GM23338 (cell line): Measurements from ENCODE around the gene CD34. TPM values are rescaled to one million over a fixed set of nuclear protein-coding genes. Genes with fewer than 3 reads are reported as not detected.
A peak's percentile ranks its signal among the peaks of the same experiment; 100 is the strongest.

ENCODE experiments used
- ATAC-seq: fragments of 200-7000 bp; cut with Tn5 transposase; 3 replicates; pipeline ENCODE4 v1.9.1; 2020
- DNase-seq: peaks from one replicate; pipeline ENCODE4 v3.0.0-alpha.2; 2015; ENCODE audit warnings: low spot score
- H2AFZ ChIP-seq: fragments of 200-600 bp; sonication (generic); 2 replicates; pipeline ENCODE4 v1.8.0; 2016; ENCODE audit warnings: antibody characterized with exemption, mild to moderate bottlenecking, moderate library complexity
- H3F3A ChIP-seq: fragments of 200-600 bp; sonication (generic); replicated peaks from 2 replicates; pipeline ENCODE4 v1.8.0; 2017; ENCODE audit warnings: antibody characterized with exemption, mixed run types, low read depth
- H3K27ac ChIP-seq: fragments of 200-600 bp; sonication (generic); 2 replicates; pipeline ENCODE4 v1.6.1; 2016; ENCODE audit warnings: low read depth
- H3K27me3 ChIP-seq: fragments of 200-600 bp; sonication (generic); 2 replicates; pipeline ENCODE4 v1.8.0; 2016; ENCODE audit warnings: mild to moderate bottlenecking, mixed run types, moderate library complexity; ENCODE audit not compliant: insufficient read depth
- H3K36me3 ChIP-seq: fragments of 200-600 bp; sonication (generic); 2 replicates; pipeline ENCODE4 v1.8.0; 2016; ENCODE audit warnings: mild to moderate bottlenecking; ENCODE audit not compliant: insufficient read depth
- H3K4me1 ChIP-seq: fragments of 200-600 bp; sonication (generic); 2 replicates; pipeline ENCODE4 v1.8.0; 2016; ENCODE audit warnings: mild to moderate bottlenecking, moderate library complexity; ENCODE audit not compliant: insufficient read depth
- H3K4me2 ChIP-seq: fragments of 200-600 bp; sonication (generic); 2 replicates; pipeline ENCODE4 v1.7.1; 2017; ENCODE audit warnings: mixed run types
- H3K4me3 ChIP-seq: fragments of 200-600 bp; sonication (generic); 2 replicates; pipeline ENCODE4 v1.6.1; 2016; ENCODE audit warnings: mixed run types
- H3K79me2 ChIP-seq: fragments of 200-600 bp; sonication (generic); replicated peaks from 2 replicates; pipeline ENCODE4 v1.8.0; 2017; ENCODE audit warnings: mild to moderate bottlenecking; ENCODE audit not compliant: insufficient read depth
- H3K9me2 ChIP-seq: fragments of 200-600 bp; sonication (generic); 2 replicates; pipeline ENCODE4 v1.8.0; 2017; ENCODE audit not compliant: insufficient read depth
- H4K20me1 ChIP-seq: fragments of 200-600 bp; sonication (generic); replicated peaks from 2 replicates; pipeline ENCODE4 v1.8.0; 2017; ENCODE audit warnings: mild to moderate bottlenecking; ENCODE audit not compliant: insufficient read depth
- H3K27ac Mint-ChIP-seq: 2 replicates; pipeline ENCODE4 v1.8.0; 2020; ENCODE audit warnings: inconsistent platforms, mild to moderate bottlenecking, moderate library complexity, mixed read lengths
- H3K27me3 Mint-ChIP-seq: 3 replicates; pipeline ENCODE4 v1.8.0; 2022; ENCODE audit warnings: low read depth, mild to moderate bottlenecking, moderate library complexity, mixed read lengths, inconsistent platforms; ENCODE audit not compliant: insufficient read depth, poor library complexity
- H3K36me3 Mint-ChIP-seq: 3 replicates; pipeline ENCODE4 v1.8.0; 2021; ENCODE audit warnings: low read depth, mild to moderate bottlenecking, inconsistent platforms, moderate library complexity, mixed read lengths
- H3K4me1 Mint-ChIP-seq: 3 replicates; pipeline ENCODE4 v1.8.0; 2020; ENCODE audit warnings: mild to moderate bottlenecking, inconsistent platforms, mixed read lengths
- H3K4me3 Mint-ChIP-seq: 3 replicates; pipeline ENCODE4 v1.8.0; 2021; ENCODE audit warnings: moderate library complexity, mild to moderate bottlenecking, inconsistent platforms, mixed read lengths
- H3K9me3 Mint-ChIP-seq: 3 replicates; pipeline ENCODE4 v1.8.0; 2020; ENCODE audit warnings: moderate library complexity, mild to moderate bottlenecking, inconsistent platforms, mixed read lengths
- CREB1 ChIP-seq: fragments of 250-450 bp; sonication (Bioruptor Pico); IDR thresholded peaks from 2 replicates; pipeline ENCODE4 v1.5.0; 2020; ENCODE audit warnings: low read depth, mild to moderate bottlenecking, moderate library complexity
- CTCF ChIP-seq, 2 experiments: fragments of 200-600 bp in 1 of 2; sonication (generic) in 1 of 2; conservative IDR thresholded peaks; 2 replicates each; pipeline versions ENCODE4 v1.5.1 to v1.6.1; 2016 to 2017; ENCODE audit warnings: antibody characterized with exemption in 2 of 2, low read depth in 2 of 2, mild to moderate bottlenecking in 2 of 2, moderate library complexity in 1 of 2
- EZH2 ChIP-seq: fragments of 200-600 bp; sonication (generic); IDR thresholded peaks from one replicate; pipeline ENCODE4 v1.8.0; 2017; ENCODE audit warnings: antibody characterized with exemption, mild to moderate bottlenecking, low read depth; ENCODE audit not compliant: unreplicated experiment
- EZH2phosphoT487 ChIP-seq: fragments of 200-600 bp; sonication (generic); IDR thresholded peaks from one replicate; pipeline ENCODE4 v1.8.1; 2018; ENCODE audit warnings: antibody characterized with exemption; ENCODE audit not compliant: unreplicated experiment
- JUNB ChIP-seq: IDR thresholded peaks from one replicate; pipeline ENCODE4 v1.6.1; 2016; ENCODE audit warnings: antibody characterized with exemption; ENCODE audit not compliant: unreplicated experiment
- POLR2AphosphoS5 ChIP-seq: IDR thresholded peaks from 2 replicates; pipeline ENCODE4 v1.6.1; 2016; ENCODE audit warnings: antibody characterized with exemption, low read depth
- REST ChIP-seq: IDR thresholded peaks from one replicate; pipeline ENCODE4 v1.6.1; 2018; ENCODE audit warnings: antibody characterized with exemption; ENCODE audit not compliant: unreplicated experiment
- STAT1 ChIP-seq: IDR thresholded peaks from one replicate; pipeline ENCODE4 v1.6.1; 2016; ENCODE audit warnings: antibody characterized with exemption; ENCODE audit not compliant: unreplicated experiment
- ZNF114 ChIP-seq: fragments of 250-450 bp; sonication (Bioruptor Pico); IDR thresholded peaks from 2 replicates; pipeline ENCODE4 v1.5.0; 2020; ENCODE audit warnings: mild to moderate bottlenecking, moderate library complexity
- ZNF331 ChIP-seq: fragments of 250-450 bp; sonication (Bioruptor Pico); IDR thresholded peaks from 2 replicates; pipeline ENCODE4 v1.5.0; 2020; ENCODE audit warnings: low read depth, mild to moderate bottlenecking, moderate library complexity
- polyA plus RNA-seq: library from polyadenylated mRNA; unstranded; fragments of >200 nt; fragmentation: Nextera tagmentation; extraction: Ambion mirVana; gene quantifications from 2 replicates; pipeline ENCODE4 v1.2.1, GENCODE V29; 2016
- total RNA-seq: library from RNA; depleted of rRNA; stranded (reverse); fragments of >200 nt; shearing (Covaris generic); gene quantifications from 2 replicates; pipeline ENCODE4 v1.2.3, GENCODE V29; 2014

Gene CD34
- total and polyA plus RNA-seq, 2 experiments from 2014 or later, result 0.07 to 0.18 TPM

- no peak for TF ChIP-seq REST
- no peak for TF ChIP-seq POLR2AphosphoS5
Measured at GRCh38 chr1:207923561-207923960, 12.6 kb upstream of the CD34 start (continued).

DNA sequence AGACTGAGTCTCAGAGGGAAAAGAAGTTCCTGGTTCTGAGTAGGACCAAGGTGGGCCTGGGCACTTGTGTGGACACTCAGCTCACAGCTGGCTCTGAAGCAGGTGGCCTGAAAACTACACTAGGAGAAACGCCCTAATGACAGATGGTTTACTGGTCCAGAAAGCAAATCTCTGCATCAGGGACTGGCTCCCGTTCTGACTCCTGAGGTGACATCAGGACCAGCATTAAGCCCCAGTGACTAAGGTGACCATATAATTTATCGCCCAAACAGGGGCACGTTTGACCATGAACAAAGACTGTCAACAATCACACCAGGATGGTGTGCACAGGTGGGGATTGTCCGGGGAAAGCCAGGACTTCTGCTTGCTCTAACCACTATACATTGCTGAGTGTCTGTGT is 12.2 kb upstream of the CD34 start:
- no peak overlapping the region for H3K4me3 ChIP-seq
- H4K20me1 ChIP-seq, result no peaks in the 10 kb centered on the region
- TF ChIP-seq JUNB, result no peak
- TF ChIP-seq REST, result no peak
- TF ChIP-seq CTCF (conservative IDR thresholded peaks at IDR 0.05; ENCODE audit: low read depth in 2 of 2), result no peak
- TF ChIP-seq EZH2phosphoT487, result no peak
- no peak for TF ChIP-seq EZH2
- no peak for TF ChIP-seq POLR2AphosphoS5
- no peak for TF ChIP-seq STAT1
- no peak for TF ChIP-seq ZNF331
- TF ChIP-seq ZNF114, result no peak
- no peak for TF ChIP-seq CREB1 (CRISPR knock-in tag)
- Mint-ChIP-seq H3K27me3 (peaks cover 4% of the 10 kb centered on the region), H3K36me3 (no peaks in the 10 kb centered on the region), H3K4me3 (no peak overlapping the region), H3K4me1 (peaks cover 27% of the 10 kb centered on the region), H3K27ac (no peak overlapping the region), H3K9me3 (no peaks in the 10 kb centered on the region)
- no peaks in the 10 kb centered on the region for H3F3A ChIP-seq
- H3K4me2 ChIP-seq, result no peak overlapping the region
- no peak overlapping the region for H3K27ac ChIP-seq
- H3K4me1 ChIP-seq, result peaks cover 15% of the 10 kb centered on the region
- 0 out of 2 replicates have a peak overlapping the region, but pooled peaks have one; percentile 43 for H2AFZ ChIP-seq
- no peaks in the 10 kb centered on the region for H3K27me3 ChIP-seq
- H3K36me3 ChIP-seq, result no peaks in the 10 kb centered on the region
- no peak for ATAC-seq
- no peaks in the 10 kb centered on the region for H3K9me2 ChIP-seq
- no peak for DNase-seq
- H3K79me2 ChIP-seq, result no peaks in the 10 kb centered on the region
